HEK293 (cell line): ENCODE measurements around the gene KRTDAP.

Experiments
- HOXC10 ChIP-seq: sonication (generic); formaldehyde crosslinking; IDR thresholded peaks from 2 replicates; pipeline ENCODE4 v1.8.1; 2023; ENCODE audit warnings: mild to moderate bottlenecking, missing genetic modification reagents
- KLF16 ChIP-seq: fragments of 450-650 bp; formaldehyde crosslinking; IDR thresholded peaks from 2 replicates; pipeline ENCODE4 v1.5.1; 2017; ENCODE audit warnings: missing biosample characterization, missing genetic modification characterization
- MEIS1 ChIP-seq: sonication (generic); formaldehyde crosslinking; IDR thresholded peaks from 2 replicates; pipeline ENCODE4 v1.8.1; 2022; ENCODE audit warnings: missing genetic modification reagents, mild to moderate bottlenecking, borderline replicate concordance
- SETDB1 ChIP-seq: IDR thresholded peaks from one replicate; pipeline ENCODE4 v1.6.1; 2017; ENCODE audit warnings: mild to moderate bottlenecking, low read length, moderate library complexity, mixed read lengths; ENCODE audit not compliant: insufficient read length
- ZBTB21 ChIP-seq: fragments of 450-650 bp; formaldehyde crosslinking; IDR thresholded peaks from 2 replicates; pipeline ENCODE4 v1.5.1; 2017; ENCODE audit warnings: missing biosample characterization, missing genetic modification characterization
- ZBTB8A ChIP-seq: fragments of 450-650 bp; formaldehyde crosslinking; IDR thresholded peaks from 2 replicates; pipeline ENCODE4 v1.5.1; 2016; ENCODE audit warnings: missing biosample characterization, missing genetic modification characterization
- ZFP69B ChIP-seq: fragments of 450-650 bp; formaldehyde crosslinking; IDR thresholded peaks from 2 replicates; pipeline ENCODE4 v1.5.1; 2016; ENCODE audit warnings: missing biosample characterization, missing genetic modification characterization
- ZNF114 ChIP-seq: fragments of 450-650 bp; formaldehyde crosslinking; IDR thresholded peaks from 2 replicates; pipeline ENCODE4 v1.5.0; 2017; ENCODE audit warnings: missing biosample characterization, missing genetic modification characterization
- ZNF169 ChIP-seq: fragments of 450-650 bp; formaldehyde crosslinking; IDR thresholded peaks from 2 replicates; pipeline ENCODE4 v1.5.1; 2016; ENCODE audit warnings: missing biosample characterization, missing genetic modification characterization
- ZNF202 ChIP-seq: fragments of 450-650 bp; formaldehyde crosslinking; IDR thresholded peaks from 2 replicates; pipeline ENCODE4 v1.5.1; 2016; ENCODE audit warnings: missing biosample characterization, missing genetic modification characterization, borderline replicate concordance
- ZNF211 ChIP-seq: fragments of 450-650 bp; formaldehyde crosslinking; IDR thresholded peaks from 2 replicates; pipeline ENCODE4 v1.5.1; 2016; ENCODE audit warnings: low read depth, missing biosample characterization, missing genetic modification characterization
- ZNF221 ChIP-seq: fragments of 450-650 bp; formaldehyde crosslinking; IDR thresholded peaks from 2 replicates; pipeline ENCODE4 v1.5.1; 2017; ENCODE audit warnings: missing biosample characterization, missing genetic modification characterization, borderline replicate concordance
- ZNF292 ChIP-seq: fragments of 450-650 bp; formaldehyde crosslinking; IDR thresholded peaks from 2 replicates; pipeline ENCODE4 v1.5.1; 2016; ENCODE audit warnings: low read depth, missing biosample characterization, missing genetic modification characterization, borderline replicate concordance
- ZNF311 ChIP-seq: fragments of 450-650 bp; formaldehyde crosslinking; IDR thresholded peaks from 2 replicates; pipeline ENCODE4 v1.5.1; 2017; ENCODE audit warnings: missing biosample characterization, missing genetic modification characterization, borderline replicate concordance
- ZNF521 ChIP-seq: fragments of 450-650 bp; formaldehyde crosslinking; IDR thresholded peaks from 2 replicates; pipeline ENCODE4 v1.5.1; 2017; ENCODE audit warnings: missing biosample characterization, mild to moderate bottlenecking, missing genetic modification characterization
- ZNF560 ChIP-seq: fragments of 450-650 bp; formaldehyde crosslinking; IDR thresholded peaks from 2 replicates; pipeline ENCODE4 v1.5.1; 2017; ENCODE audit warnings: missing biosample characterization, missing genetic modification characterization, borderline replicate concordance
- ZNF561 ChIP-seq: fragments of 450-650 bp; IDR thresholded peaks from 2 replicates; pipeline ENCODE4 v1.5.1; 2018; ENCODE audit warnings: missing biosample characterization, missing genetic modification characterization, borderline replicate concordance
- ZNF596 ChIP-seq: fragments of 450-650 bp; IDR thresholded peaks from 2 replicates; pipeline ENCODE4 v1.5.0; 2018; ENCODE audit warnings: missing biosample characterization, mild to moderate bottlenecking, missing genetic modification characterization, moderate library complexity
- ZNF600 ChIP-seq: fragments of 450-650 bp; formaldehyde crosslinking; IDR thresholded peaks from 2 replicates; pipeline ENCODE4 v1.5.1; 2016; ENCODE audit warnings: missing biosample characterization, missing genetic modification characterization
- ZNF707 ChIP-seq: fragments of 450-650 bp; formaldehyde crosslinking; IDR thresholded peaks from 2 replicates; pipeline ENCODE4 v1.5.1; 2016; ENCODE audit warnings: missing biosample characterization, missing genetic modification characterization
- ZNF76 ChIP-seq: fragments of 450-650 bp; formaldehyde crosslinking; IDR thresholded peaks from 2 replicates; pipeline ENCODE4; 2016; ENCODE audit warnings: low read depth, missing biosample characterization, missing genetic modification characterization, borderline replicate concordance
- ZNF785 ChIP-seq: fragments of 450-650 bp; formaldehyde crosslinking; IDR thresholded peaks from 2 replicates; pipeline ENCODE4 v1.5.1; 2016; ENCODE audit warnings: missing biosample characterization, missing genetic modification characterization
- ZNF792 ChIP-seq: fragments of 450-650 bp; formaldehyde crosslinking; IDR thresholded peaks from 2 replicates; pipeline ENCODE4 v1.5.1; 2016; ENCODE audit warnings: missing biosample characterization, missing genetic modification characterization
- ZSCAN16 ChIP-seq: fragments of 450-650 bp; formaldehyde crosslinking; IDR thresholded peaks from 2 replicates; pipeline ENCODE4 v1.5.1; 2016; ENCODE audit warnings: missing biosample characterization, missing genetic modification characterization
- TF ChIP-seq, protein P1 (sequence below): fragments of 450-650 bp; formaldehyde crosslinking; conservative IDR thresholded peaks from 2 replicates; pipeline ENCODE4 v1.5.1; 2016; ENCODE audit warnings: low read depth, missing biosample characterization, missing genetic modification characterization
- TF ChIP-seq, protein P2 (sequence below): fragments of 450-650 bp; formaldehyde crosslinking; IDR thresholded peaks from 2 replicates; pipeline ENCODE4 v1.5.1; 2016; ENCODE audit warnings: missing biosample characterization, missing genetic modification characterization
- TF ChIP-seq, protein P3 (sequence below): fragments of 450-650 bp; formaldehyde crosslinking; IDR thresholded peaks from 2 replicates; pipeline ENCODE4 v1.5.1; 2016; ENCODE audit warnings: missing biosample characterization, missing genetic modification characterization
- TF ChIP-seq, protein P4 (sequence below): fragments of 450-650 bp; formaldehyde crosslinking; IDR thresholded peaks from 2 replicates; pipeline ENCODE4 v1.5.1; 2016; ENCODE audit warnings: missing biosample characterization, missing genetic modification characterization, borderline replicate concordance

KRTDAP gene

DNA sequence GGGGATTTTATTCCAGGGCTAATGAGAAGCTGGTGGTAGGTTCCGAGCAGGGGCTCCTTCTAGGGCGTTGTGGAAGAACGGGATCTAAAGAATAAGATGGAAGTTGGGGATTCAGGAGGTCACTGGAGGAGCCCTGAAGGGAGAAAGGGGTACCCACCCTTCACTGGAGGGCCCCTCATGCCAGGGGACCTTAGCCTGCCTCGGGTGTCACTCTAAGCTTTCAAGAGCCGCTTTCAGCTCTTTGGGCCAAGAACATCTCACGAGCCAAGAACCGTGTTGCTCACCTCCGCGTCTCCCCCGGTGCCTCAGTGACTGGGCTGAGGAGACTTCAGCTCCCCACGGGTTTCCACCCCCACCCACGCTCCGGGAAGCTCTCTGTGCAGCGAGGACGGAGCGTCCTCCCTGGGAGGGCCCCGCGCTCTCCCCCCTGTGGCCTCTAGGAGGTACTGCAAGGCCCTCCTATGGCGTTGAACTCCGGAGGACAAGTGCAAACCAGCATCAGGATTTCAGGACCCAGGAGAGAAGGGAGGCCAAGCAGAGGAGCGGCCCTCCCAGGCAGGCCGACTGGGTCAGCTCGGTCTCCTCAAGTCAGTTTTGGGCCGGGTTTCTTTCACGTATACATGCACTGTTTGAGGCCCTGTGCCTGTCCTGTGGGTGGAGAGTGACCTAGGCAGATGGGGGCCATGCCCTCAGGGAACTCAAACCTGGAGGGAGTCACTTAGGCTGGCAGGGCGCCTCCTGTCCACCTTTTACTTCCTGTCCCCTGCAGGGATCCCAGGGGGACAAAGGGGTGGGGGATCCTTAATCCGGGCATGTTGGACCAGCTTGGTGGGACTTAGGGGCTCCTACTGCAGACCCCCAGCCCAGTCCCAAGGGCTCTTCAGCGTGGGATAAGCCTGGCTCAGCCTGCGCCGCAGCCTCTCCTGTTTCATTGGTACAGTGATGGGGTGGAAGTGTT is 5.1 kb upstream of the KRTDAP start (continued):
- TF ChIP-seq, protein P1, sequence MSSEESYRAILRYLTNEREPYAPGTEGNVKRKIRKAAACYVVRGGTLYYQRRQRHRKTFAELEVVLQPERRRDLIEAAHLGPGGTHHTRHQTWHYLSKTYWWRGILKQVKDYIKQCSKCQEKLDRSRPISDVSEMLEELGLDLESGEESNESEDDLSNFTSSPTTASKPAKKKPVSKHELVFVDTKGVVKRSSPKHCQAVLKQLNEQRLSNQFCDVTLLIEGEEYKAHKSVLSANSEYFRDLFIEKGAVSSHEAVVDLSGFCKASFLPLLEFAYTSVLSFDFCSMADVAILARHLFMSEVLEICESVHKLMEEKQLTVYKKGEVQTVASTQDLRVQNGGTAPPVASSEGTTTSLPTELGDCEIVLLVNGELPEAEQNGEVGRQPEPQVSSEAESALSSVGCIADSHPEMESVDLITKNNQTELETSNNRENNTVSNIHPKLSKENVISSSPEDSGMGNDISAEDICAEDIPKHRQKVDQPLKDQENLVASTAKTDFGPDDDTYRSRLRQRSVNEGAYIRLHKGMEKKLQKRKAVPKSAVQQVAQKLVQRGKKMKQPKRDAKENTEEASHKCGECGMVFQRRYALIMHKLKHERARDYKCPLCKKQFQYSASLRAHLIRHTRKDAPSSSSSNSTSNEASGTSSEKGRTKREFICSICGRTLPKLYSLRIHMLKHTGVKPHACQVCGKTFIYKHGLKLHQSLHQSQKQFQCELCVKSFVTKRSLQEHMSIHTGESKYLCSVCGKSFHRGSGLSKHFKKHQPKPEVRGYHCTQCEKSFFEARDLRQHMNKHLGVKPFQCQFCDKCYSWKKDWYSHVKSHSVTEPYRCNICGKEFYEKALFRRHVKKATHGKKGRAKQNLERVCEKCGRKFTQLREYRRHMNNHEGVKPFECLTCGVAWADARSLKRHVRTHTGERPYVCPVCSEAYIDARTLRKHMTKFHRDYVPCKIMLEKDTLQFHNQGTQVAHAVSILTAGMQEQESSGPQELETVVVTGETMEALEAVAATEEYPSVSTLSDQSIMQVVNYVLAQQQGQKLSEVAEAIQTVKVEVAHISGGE (tag by site-specific recombination), result no peak
- TF ChIP-seq, protein P2, sequence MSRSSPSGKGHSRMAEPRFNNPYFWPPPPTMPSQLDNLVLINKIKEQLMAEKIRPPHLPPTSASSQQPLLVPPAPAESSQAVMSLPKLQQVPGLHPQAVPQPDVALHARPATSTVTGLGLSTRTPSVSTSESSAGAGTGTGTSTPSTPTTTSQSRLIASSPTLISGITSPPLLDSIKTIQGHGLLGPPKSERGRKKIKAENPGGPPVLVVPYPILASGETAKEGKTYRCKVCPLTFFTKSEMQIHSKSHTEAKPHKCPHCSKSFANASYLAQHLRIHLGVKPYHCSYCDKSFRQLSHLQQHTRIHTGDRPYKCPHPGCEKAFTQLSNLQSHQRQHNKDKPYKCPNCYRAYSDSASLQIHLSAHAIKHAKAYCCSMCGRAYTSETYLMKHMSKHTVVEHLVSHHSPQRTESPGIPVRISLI (tag by site-specific recombination), result no peak
- TF ChIP-seq ZFP69B (tag by site-specific recombination), result no peak
- TF ChIP-seq ZNF221 (tag by site-specific recombination), result no peak
- no peak for TF ChIP-seq ZNF596
- no peak for TF ChIP-seq ZNF707 (tag by site-specific recombination)
- no peak for TF ChIP-seq ZBTB8A (tag by site-specific recombination)
- TF ChIP-seq ZNF114, result no peak
- TF ChIP-seq KLF16 (tag by site-specific recombination), result no peak
- no peak for TF ChIP-seq ZNF211 (tag by site-specific recombination)
- no peak for TF ChIP-seq HOXC10 (CRISPR knock-in tag)
- TF ChIP-seq SETDB1, result no peak
- no peak for TF ChIP-seq MEIS1 (CRISPR knock-in tag)
- peak; percentile 79; the same call in 1 of the 2 replicates for TF ChIP-seq ZNF785
- no peak for TF ChIP-seq ZNF292 (tag by site-specific recombination)
- TF ChIP-seq ZNF169 (tag by site-specific recombination), result no peak
- TF ChIP-seq ZNF792 (tag by site-specific recombination), result no peak
- TF ChIP-seq ZNF521 (tag by site-specific recombination), result no peak
- TF ChIP-seq ZNF600 (tag by site-specific recombination), result peak; percentile 58
- TF ChIP-seq ZSCAN16 (tag by site-specific recombination), result no peak
- TF ChIP-seq ZNF561 (tag by site-specific recombination), result no peak; the same call in 1 of the 2 replicates
- TF ChIP-seq ZBTB21 (tag by site-specific recombination), result 0 out of 2 replicates have a peak, but pooled peaks have one; percentile 44
- no peak for TF ChIP-seq ZNF560 (tag by site-specific recombination)
- TF ChIP-seq, protein P3, sequence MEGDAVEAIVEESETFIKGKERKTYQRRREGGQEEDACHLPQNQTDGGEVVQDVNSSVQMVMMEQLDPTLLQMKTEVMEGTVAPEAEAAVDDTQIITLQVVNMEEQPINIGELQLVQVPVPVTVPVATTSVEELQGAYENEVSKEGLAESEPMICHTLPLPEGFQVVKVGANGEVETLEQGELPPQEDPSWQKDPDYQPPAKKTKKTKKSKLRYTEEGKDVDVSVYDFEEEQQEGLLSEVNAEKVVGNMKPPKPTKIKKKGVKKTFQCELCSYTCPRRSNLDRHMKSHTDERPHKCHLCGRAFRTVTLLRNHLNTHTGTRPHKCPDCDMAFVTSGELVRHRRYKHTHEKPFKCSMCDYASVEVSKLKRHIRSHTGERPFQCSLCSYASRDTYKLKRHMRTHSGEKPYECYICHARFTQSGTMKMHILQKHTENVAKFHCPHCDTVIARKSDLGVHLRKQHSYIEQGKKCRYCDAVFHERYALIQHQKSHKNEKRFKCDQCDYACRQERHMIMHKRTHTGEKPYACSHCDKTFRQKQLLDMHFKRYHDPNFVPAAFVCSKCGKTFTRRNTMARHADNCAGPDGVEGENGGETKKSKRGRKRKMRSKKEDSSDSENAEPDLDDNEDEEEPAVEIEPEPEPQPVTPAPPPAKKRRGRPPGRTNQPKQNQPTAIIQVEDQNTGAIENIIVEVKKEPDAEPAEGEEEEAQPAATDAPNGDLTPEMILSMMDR (tag by site-specific recombination), result peak; percentile 99
- TF ChIP-seq, protein P4, sequence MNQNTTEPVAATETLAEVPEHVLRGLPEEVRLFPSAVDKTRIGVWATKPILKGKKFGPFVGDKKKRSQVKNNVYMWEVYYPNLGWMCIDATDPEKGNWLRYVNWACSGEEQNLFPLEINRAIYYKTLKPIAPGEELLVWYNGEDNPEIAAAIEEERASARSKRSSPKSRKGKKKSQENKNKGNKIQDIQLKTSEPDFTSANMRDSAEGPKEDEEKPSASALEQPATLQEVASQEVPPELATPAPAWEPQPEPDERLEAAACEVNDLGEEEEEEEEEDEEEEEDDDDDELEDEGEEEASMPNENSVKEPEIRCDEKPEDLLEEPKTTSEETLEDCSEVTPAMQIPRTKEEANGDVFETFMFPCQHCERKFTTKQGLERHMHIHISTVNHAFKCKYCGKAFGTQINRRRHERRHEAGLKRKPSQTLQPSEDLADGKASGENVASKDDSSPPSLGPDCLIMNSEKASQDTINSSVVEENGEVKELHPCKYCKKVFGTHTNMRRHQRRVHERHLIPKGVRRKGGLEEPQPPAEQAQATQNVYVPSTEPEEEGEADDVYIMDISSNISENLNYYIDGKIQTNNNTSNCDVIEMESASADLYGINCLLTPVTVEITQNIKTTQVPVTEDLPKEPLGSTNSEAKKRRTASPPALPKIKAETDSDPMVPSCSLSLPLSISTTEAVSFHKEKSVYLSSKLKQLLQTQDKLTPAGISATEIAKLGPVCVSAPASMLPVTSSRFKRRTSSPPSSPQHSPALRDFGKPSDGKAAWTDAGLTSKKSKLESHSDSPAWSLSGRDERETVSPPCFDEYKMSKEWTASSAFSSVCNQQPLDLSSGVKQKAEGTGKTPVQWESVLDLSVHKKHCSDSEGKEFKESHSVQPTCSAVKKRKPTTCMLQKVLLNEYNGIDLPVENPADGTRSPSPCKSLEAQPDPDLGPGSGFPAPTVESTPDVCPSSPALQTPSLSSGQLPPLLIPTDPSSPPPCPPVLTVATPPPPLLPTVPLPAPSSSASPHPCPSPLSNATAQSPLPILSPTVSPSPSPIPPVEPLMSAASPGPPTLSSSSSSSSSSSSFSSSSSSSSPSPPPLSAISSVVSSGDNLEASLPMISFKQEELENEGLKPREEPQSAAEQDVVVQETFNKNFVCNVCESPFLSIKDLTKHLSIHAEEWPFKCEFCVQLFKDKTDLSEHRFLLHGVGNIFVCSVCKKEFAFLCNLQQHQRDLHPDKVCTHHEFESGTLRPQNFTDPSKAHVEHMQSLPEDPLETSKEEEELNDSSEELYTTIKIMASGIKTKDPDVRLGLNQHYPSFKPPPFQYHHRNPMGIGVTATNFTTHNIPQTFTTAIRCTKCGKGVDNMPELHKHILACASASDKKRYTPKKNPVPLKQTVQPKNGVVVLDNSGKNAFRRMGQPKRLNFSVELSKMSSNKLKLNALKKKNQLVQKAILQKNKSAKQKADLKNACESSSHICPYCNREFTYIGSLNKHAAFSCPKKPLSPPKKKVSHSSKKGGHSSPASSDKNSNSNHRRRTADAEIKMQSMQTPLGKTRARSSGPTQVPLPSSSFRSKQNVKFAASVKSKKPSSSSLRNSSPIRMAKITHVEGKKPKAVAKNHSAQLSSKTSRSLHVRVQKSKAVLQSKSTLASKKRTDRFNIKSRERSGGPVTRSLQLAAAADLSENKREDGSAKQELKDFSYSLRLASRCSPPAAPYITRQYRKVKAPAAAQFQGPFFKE (tag by site-specific recombination), result no peak
- TF ChIP-seq ZNF202 (tag by site-specific recombination), result no peak
- TF ChIP-seq ZNF76 (tag by site-specific recombination), result no peak; the same call in 1 of the 2 replicates
- TF ChIP-seq ZNF311 (tag by site-specific recombination), result no peak
